NCI-H146 (cell line): ENCODE data around the gene CATSPERZ.
A peak's percentile ranks its signal among the peaks of the same experiment; 100 is the strongest.

Experiments used
- DNase-seq: peaks from one replicate; lab custom pipeline; 2025; lab: John Stamatoyannopoulos, UW

CATSPERZ gene

GRCh38 chr11:64263947-64264317, 36.2 kb upstream of the CATSPERZ start:
- no peak for DNase-seq

GRCh38 chr11:64264371-64264852, 35.7 kb upstream of the CATSPERZ start:
- DNase-seq = no peak

GRCh38 chr11:64265176-64266160, 34.7 kb upstream of the CATSPERZ start:
- DNase-seq = peak; percentile 84

- DNase-seq = no peak
These were observed 33.8 kb upstream of the CATSPERZ start for GRCh38 chr11:64266339-64266738.

GRCh38 chr11:64267207-64267945, 32.8 kb upstream of the CATSPERZ start:
- DNase-seq = no peak

GRCh38 chr11:64268025-64268892, 31.9 kb upstream of the CATSPERZ start:
- DNase-seq = peak; percentile 74

GRCh38 chr11:64268893-64269539, 31.1 kb upstream of the CATSPERZ start:
- DNase-seq = peak; percentile 46

GRCh38 chr11:64269540-64270220, 30.5 kb upstream of the CATSPERZ start:
- peak; percentile 100 for DNase-seq

- DNase-seq = no peak
These were observed 24.9 kb upstream of the CATSPERZ start for GRCh38 chr11:64275031-64275800.

GRCh38 chr11:64275841-64276240, 24.3 kb upstream of the CATSPERZ start:
- no peak for DNase-seq

- no peak for DNase-seq
These were observed 23.3 kb upstream of the CATSPERZ start for GRCh38 chr11:64276653-64277431.

GRCh38 chr11:64278576-64279190, 21.5 kb upstream of the CATSPERZ start:
- no peak for DNase-seq

- DNase-seq = no peak
These were observed 18.0 kb upstream of the CATSPERZ start for GRCh38 chr11:64281957-64282770.

GRCh38 chr11:64283092-64283491, 17.1 kb upstream of the CATSPERZ start:
- no peak for DNase-seq

GRCh38 chr11:64284048-64284961, 15.9 kb upstream of the CATSPERZ start, which contains the start of gene BAD:
Gene BAD (minus strand): TSS chr11:64284665. CDS start chr11:64284368, 297 bp downstream.
- peak; percentile 93 for DNase-seq
